Urothelium cell line (cell line): ENCODE measurements around the gene KCNQ5.

Experiments
- DNase-seq: peaks from one replicate; pipeline ENCODE4 v3.0.0; 2011; ENCODE audit warnings: low spot score, mixed read lengths
- FAIRE-seq: peaks from 2 replicates; lab custom pipeline; 2011; peaks lifted over from hg19 to GRCh38; lab: Jason Lieb, UNC

The KCNQ5 gene

GRCh38 chr6:72639920-72640614, 18.2 kb downstream of the KCNQ5 start:
- no peak for DNase-seq

GRCh38 chr6:72640615-72640930, 18.7 kb downstream of the KCNQ5 start:
- no peak for FAIRE-seq
- no peak for DNase-seq

More at GRCh38 chr6:72639920-72640614, 18.2 kb downstream of the KCNQ5 start:
- no peak for FAIRE-seq

GRCh38 chr6:72642435-72642834, 20.6 kb downstream of the KCNQ5 start:
- FAIRE-seq = no peak
- no peak for DNase-seq

GRCh38 chr6:72643214-72643613, 21.4 kb downstream of the KCNQ5 start:
- FAIRE-seq (no peak), DNase-seq (no peak)

- DNase-seq (no peak), FAIRE-seq (no peak)
These were observed 25.0 kb downstream of the KCNQ5 start for GRCh38 chr6:72646604-72647485.

GRCh38 chr6:72647489-72647888, 25.6 kb downstream of the KCNQ5 start:
- FAIRE-seq (no peak), DNase-seq (no peak)

GRCh38 chr6:72649032-72649984, 27.4 kb downstream of the KCNQ5 start:
- FAIRE-seq (no peak), DNase-seq (peak; percentile 26)

GRCh38 chr6:72650081-72650745, 28.3 kb downstream of the KCNQ5 start:
- no peak for FAIRE-seq
- no peak for DNase-seq

GRCh38 chr6:72651174-72651573, 29.3 kb downstream of the KCNQ5 start:
- no peak for DNase-seq
- FAIRE-seq = no peak

GRCh38 chr6:72651967-72652956, 30.4 kb downstream of the KCNQ5 start:
- FAIRE-seq = no peak
- no peak for DNase-seq

GRCh38 chr6:72653026-72653425, 31.2 kb downstream of the KCNQ5 start:
- FAIRE-seq (no peak), DNase-seq (no peak)

- no peak for DNase-seq
- FAIRE-seq = peak; percentile 37
These were observed 32.3 kb downstream of the KCNQ5 start for GRCh38 chr6:72654071-72654621.

- FAIRE-seq = no peak
- no peak for DNase-seq
These were observed 35.7 kb downstream of the KCNQ5 start for GRCh38 chr6:72657407-72658197.

- DNase-seq (no peak), FAIRE-seq (no peak)
These were observed 37.9 kb downstream of the KCNQ5 start for GRCh38 chr6:72659754-72660153.

GRCh38 chr6:72661411-72661810, 39.5 kb downstream of the KCNQ5 start:
- DNase-seq = no peak
- FAIRE-seq = no peak

GRCh38 chr6:72665599-72665998, 43.7 kb downstream of the KCNQ5 start:
- FAIRE-seq = no peak
- DNase-seq = no peak

GRCh38 chr6:72669324-72669723, 47.5 kb downstream of the KCNQ5 start:
- DNase-seq = no peak
- FAIRE-seq = no peak

- DNase-seq = no peak
These were observed 51.0 kb downstream of the KCNQ5 start for GRCh38 chr6:72672906-72673305.

More at GRCh38 chr6:72672906-72673305, 51.0 kb downstream of the KCNQ5 start:
- FAIRE-seq = no peak
